GF-D8 (cell line): ENCODE results near the gene ATP1A1.

ENCODE experiments used
- DNase-seq: peaks from one replicate; lab custom pipeline; 2025; lab: John Stamatoyannopoulos, UW

The ATP1A1 gene

GRCh38 chr1:116372191-116372590, 853 bp upstream of the ATP1A1 start:
- DNase-seq = no peak

GRCh38 chr1:116373431-116374352, 648 bp downstream of the ATP1A1 start:
- DNase-seq = no peak

GRCh38 chr1:116374353-116375147, 1.5 kb downstream of the ATP1A1 start:
- DNase-seq = no peak

- no peak for DNase-seq
These were observed 2.3 kb downstream of the ATP1A1 start for GRCh38 chr1:116375148-116375886.

GRCh38 chr1:116375887-116376728, 3.1 kb downstream of the ATP1A1 start:
- peak; percentile 10 for DNase-seq

GRCh38 chr1:116376729-116377086, 3.7 kb downstream of the ATP1A1 start:
- DNase-seq = no peak

GRCh38 chr1:116377541-116378529, 4.8 kb downstream of the ATP1A1 start:
- peak; percentile 16 for DNase-seq

GRCh38 chr1:116379057-116379630, 6.1 kb downstream of the ATP1A1 start:
- DNase-seq = no peak

GRCh38 chr1:116379674-116380498, 6.8 kb downstream of the ATP1A1 start:
- DNase-seq = no peak

GRCh38 chr1:116380499-116381242, 7.6 kb downstream of the ATP1A1 start:
- DNase-seq = no peak

GRCh38 chr1:116382321-116382720, 9.3 kb downstream of the ATP1A1 start:
- DNase-seq = no peak

GRCh38 chr1:116382857-116383483, 9.9 kb downstream of the ATP1A1 start:
- no peak for DNase-seq

GRCh38 chr1:116386042-116386441, 13.0 kb downstream of the ATP1A1 start:
- no peak for DNase-seq

- DNase-seq = no peak
These were observed 14.5 kb downstream of the ATP1A1 start for GRCh38 chr1:116387551-116387950.

- no peak for DNase-seq
These were observed 15.1 kb downstream of the ATP1A1 start for GRCh38 chr1:116388122-116388521.

GRCh38 chr1:116389013-116389412, 16.0 kb downstream of the ATP1A1 start:
- no peak for DNase-seq

GRCh38 chr1:116389686-116390085, 16.6 kb downstream of the ATP1A1 start:
- no peak for DNase-seq

- no peak for DNase-seq
These were observed 17.2 kb downstream of the ATP1A1 start for GRCh38 chr1:116390195-116390594.
